ENCODE measurements around the gene LLGL2. TPM values are rescaled to one million over a fixed set of nuclear protein-coding genes. Genes with fewer than 3 reads are reported as not detected.

LLGL2 gene
- total RNA-seq, 1 donor from 2014 or later = 14.8 TPM

DNA sequence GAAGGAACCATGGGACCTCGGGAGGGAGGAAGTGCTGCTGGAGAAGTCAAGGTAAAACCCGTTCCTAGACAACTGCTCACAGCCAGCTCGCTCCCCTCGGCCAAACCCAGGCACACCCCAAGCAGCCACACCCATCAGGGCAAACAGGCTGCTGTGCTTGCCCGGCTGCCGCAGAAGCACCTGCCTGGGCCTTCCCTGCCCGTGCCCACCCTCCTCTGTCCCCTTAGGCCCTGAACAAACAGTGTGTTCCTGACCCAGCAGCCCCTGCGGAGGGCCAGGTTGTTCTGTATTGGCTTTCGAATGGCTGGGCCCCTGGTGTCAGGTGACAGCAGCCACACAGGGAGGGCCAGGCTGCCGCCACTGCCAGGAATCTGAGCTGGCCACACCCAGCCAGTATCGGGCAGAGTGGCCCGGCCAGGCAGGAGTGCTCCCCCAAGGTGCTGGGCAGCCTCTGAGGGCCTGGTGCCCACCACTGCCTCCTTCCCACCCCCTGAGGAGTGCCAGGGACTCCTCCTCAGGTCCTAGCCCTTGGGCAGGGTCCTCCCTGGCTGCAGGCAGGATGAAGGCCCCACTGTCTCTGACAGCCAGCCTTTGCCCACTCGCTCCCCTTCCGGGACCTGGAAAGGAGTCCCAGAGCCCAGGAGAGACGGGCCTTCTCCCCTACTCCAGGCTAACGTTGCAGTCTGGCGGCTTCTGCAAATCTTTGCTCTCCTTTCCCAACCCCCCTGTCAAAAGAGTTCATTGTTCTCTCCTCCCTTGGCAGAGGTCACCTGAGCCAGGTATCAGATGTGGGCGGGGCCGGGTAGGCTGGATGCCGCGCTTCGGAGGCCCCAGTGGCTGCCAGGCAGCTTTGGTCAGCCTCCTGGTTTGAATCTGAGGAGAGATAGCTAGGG lies 24.0 kb downstream of the LLGL2 start:
- H3K27me3 ChIP-seq (ENCODE audit: insufficient read depth, low read length) = peaks cover 4% of the 10 kb centered on the region
- FAIRE-seq (no peak), DNase-seq (ENCODE audit: low read depth) (no peak)
- H3K9me3 ChIP-seq (ENCODE audit: insufficient read depth, low read depth, low read length) = no peaks in the 10 kb centered on the region
- H2AFZ ChIP-seq (ENCODE audit: low read depth, low read length) = no peak overlapping the region
- H4K20me1 ChIP-seq (ENCODE audit: insufficient read depth, low read length) = no peaks in the 10 kb centered on the region
- H3K27ac ChIP-seq (ENCODE audit: low read depth, low read length) = no peak overlapping the region
- no peak overlapping the region for H3K9ac ChIP-seq (ENCODE audit: low read length)
- Mint-ChIP-seq H3K36me3 (ENCODE audit: low read depth, unreplicated experiment) (peaks cover 2% of the 10 kb centered on the region), H3K27me3 (ENCODE audit: low read depth, unreplicated experiment) (no peaks in the 10 kb centered on the region), H3K4me3 (ENCODE audit: unreplicated experiment) (no peak overlapping the region), H3K27ac (ENCODE audit: unreplicated experiment) (no peak overlapping the region), H3K4me1 (ENCODE audit: low read depth, unreplicated experiment) (peaks cover 18% of the 10 kb centered on the region), H3K9me3 (ENCODE audit: unreplicated experiment) (no peaks in the 10 kb centered on the region)
- H3K4me3 ChIP-seq (ENCODE audit: insufficient read depth, low read depth, low read length) = no peak overlapping the region
- H3K4me2 ChIP-seq (ENCODE audit: low read length) = no peak overlapping the region
- H3K36me3 ChIP-seq (ENCODE audit: insufficient read depth, low read length) = no peaks in the 10 kb centered on the region
- H3K79me2 ChIP-seq (ENCODE audit: insufficient read depth, low read length) = no peaks in the 10 kb centered on the region
- TF ChIP-seq, protein P1, sequence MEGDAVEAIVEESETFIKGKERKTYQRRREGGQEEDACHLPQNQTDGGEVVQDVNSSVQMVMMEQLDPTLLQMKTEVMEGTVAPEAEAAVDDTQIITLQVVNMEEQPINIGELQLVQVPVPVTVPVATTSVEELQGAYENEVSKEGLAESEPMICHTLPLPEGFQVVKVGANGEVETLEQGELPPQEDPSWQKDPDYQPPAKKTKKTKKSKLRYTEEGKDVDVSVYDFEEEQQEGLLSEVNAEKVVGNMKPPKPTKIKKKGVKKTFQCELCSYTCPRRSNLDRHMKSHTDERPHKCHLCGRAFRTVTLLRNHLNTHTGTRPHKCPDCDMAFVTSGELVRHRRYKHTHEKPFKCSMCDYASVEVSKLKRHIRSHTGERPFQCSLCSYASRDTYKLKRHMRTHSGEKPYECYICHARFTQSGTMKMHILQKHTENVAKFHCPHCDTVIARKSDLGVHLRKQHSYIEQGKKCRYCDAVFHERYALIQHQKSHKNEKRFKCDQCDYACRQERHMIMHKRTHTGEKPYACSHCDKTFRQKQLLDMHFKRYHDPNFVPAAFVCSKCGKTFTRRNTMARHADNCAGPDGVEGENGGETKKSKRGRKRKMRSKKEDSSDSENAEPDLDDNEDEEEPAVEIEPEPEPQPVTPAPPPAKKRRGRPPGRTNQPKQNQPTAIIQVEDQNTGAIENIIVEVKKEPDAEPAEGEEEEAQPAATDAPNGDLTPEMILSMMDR (IDR thresholded peaks at IDR 0.05; ENCODE audit: insufficient read depth, low read depth, low read length) = no peak
- TF ChIP-seq EZH2 (IDR thresholded peaks at IDR 0.05; ENCODE audit: insufficient read depth, low read length) = no peak
- H3K4me1 ChIP-seq (ENCODE audit: insufficient read depth, low read length) = peaks cover 6% of the 10 kb centered on the region

DNA sequence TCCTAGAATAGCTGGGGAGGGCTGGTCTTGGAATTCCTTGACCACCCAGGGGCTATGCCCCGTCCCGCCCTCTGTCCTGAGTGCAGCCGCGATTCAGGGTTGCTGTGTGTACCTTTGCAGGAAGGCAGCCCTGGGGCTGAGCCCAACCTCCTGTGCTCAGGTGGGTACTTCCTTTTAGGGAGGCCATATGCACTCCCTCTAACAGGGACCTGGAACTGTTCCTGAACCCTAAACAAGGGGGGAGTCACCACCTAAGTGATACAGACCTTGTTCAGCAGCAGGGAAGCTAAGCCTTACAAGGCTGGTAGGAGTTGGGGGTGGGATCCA lies 24.6 kb downstream of the LLGL2 start:
- no peaks in the 10 kb centered on the region for H3K9me3 Mint-ChIP-seq (ENCODE audit: unreplicated experiment)
- Histone ChIP-seq H3K27me3 (ENCODE audit: insufficient read depth, low read length) (peaks cover 4% of the 10 kb centered on the region), H3K9me3 (ENCODE audit: insufficient read depth, low read depth, low read length) (no peaks in the 10 kb centered on the region), H3K4me2 (ENCODE audit: low read length) (no peak overlapping the region), H3K27ac (ENCODE audit: low read depth, low read length) (no peak overlapping the region), H2AFZ (ENCODE audit: low read depth, low read length) (no peak overlapping the region), H3K36me3 (ENCODE audit: insufficient read depth, low read length) (no peaks in the 10 kb centered on the region), H3K9ac (ENCODE audit: low read length) (no peak overlapping the region), H3K79me2 (ENCODE audit: insufficient read depth, low read length) (no peaks in the 10 kb centered on the region), H3K4me3 (ENCODE audit: insufficient read depth, low read depth, low read length) (no peak overlapping the region), H4K20me1 (ENCODE audit: insufficient read depth, low read length) (no peaks in the 10 kb centered on the region), H3K4me1 (ENCODE audit: insufficient read depth, low read length) (peaks cover 6% of the 10 kb centered on the region)
- H3K27me3 Mint-ChIP-seq (ENCODE audit: low read depth, unreplicated experiment) = no peaks in the 10 kb centered on the region
- H3K4me1 Mint-ChIP-seq (ENCODE audit: low read depth, unreplicated experiment) = peaks cover 18% of the 10 kb centered on the region
- no peak overlapping the region for H3K27ac Mint-ChIP-seq (ENCODE audit: unreplicated experiment)
- peaks cover 2% of the 10 kb centered on the region for H3K36me3 Mint-ChIP-seq (ENCODE audit: low read depth, unreplicated experiment)
- FAIRE-seq = no peak
- no peak for DNase-seq (ENCODE audit: low read depth)
- TF ChIP-seq, protein P1 (IDR thresholded peaks at IDR 0.05; ENCODE audit: insufficient read depth, low read depth, low read length) = no peak
- no peak for TF ChIP-seq EZH2 (IDR thresholded peaks at IDR 0.05; ENCODE audit: insufficient read depth, low read length)
- H3K4me3 Mint-ChIP-seq (ENCODE audit: unreplicated experiment) = no peak overlapping the region

DNA sequence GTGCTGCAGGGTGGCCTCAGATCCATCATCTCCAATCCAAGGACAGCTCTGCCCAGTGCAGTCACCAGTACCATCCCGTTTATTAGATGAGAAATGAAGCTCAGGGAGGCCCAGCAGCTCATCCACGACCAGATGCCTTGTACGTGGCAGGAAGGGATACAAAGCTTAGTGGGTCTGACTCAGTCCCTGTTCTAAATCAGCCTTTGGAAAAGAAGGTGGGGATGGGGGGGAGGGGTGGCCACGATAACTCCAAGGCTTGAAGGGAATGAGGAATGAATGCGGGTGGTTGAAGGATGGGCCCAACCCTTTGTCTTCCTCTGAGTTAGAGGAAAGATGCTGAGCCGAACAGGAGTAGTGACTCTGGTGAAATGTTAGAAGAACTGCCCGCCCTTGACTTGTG lies 25.8 kb downstream of the LLGL2 start:
- no peaks in the 10 kb centered on the region for H3K79me2 ChIP-seq (ENCODE audit: insufficient read depth, low read length)
- H3K9ac ChIP-seq (ENCODE audit: low read length) = no peak overlapping the region
- no peaks in the 10 kb centered on the region for H4K20me1 ChIP-seq (ENCODE audit: insufficient read depth, low read length)
- H3K27ac Mint-ChIP-seq (ENCODE audit: unreplicated experiment) = peak overlapping the region; percentile 58
- no peaks in the 10 kb centered on the region for H3K9me3 Mint-ChIP-seq (ENCODE audit: unreplicated experiment)
- no peaks in the 10 kb centered on the region for H3K27me3 Mint-ChIP-seq (ENCODE audit: low read depth, unreplicated experiment)
- no peak overlapping the region for H3K4me3 Mint-ChIP-seq (ENCODE audit: unreplicated experiment)
- H3K27me3 ChIP-seq (ENCODE audit: insufficient read depth, low read length) = peaks cover 4% of the 10 kb centered on the region
- no peaks in the 10 kb centered on the region for H3K36me3 ChIP-seq (ENCODE audit: insufficient read depth, low read length)
- peaks cover 18% of the 10 kb centered on the region for H3K4me1 Mint-ChIP-seq (ENCODE audit: low read depth, unreplicated experiment)
- peak overlapping the region; percentile 4 for H2AFZ ChIP-seq (ENCODE audit: low read depth, low read length)
- no peak overlapping the region for H3K4me3 ChIP-seq (ENCODE audit: insufficient read depth, low read depth, low read length)
- H3K27ac ChIP-seq (ENCODE audit: low read depth, low read length) = no peak overlapping the region
- no peak overlapping the region for H3K4me2 ChIP-seq (ENCODE audit: low read length)
- peaks cover 2% of the 10 kb centered on the region for H3K36me3 Mint-ChIP-seq (ENCODE audit: low read depth, unreplicated experiment)
- H3K4me1 ChIP-seq (ENCODE audit: insufficient read depth, low read length) = peaks cover 6% of the 10 kb centered on the region
- TF ChIP-seq, protein P1 (IDR thresholded peaks at IDR 0.05; ENCODE audit: insufficient read depth, low read depth, low read length) = no peak
- TF ChIP-seq EZH2 (IDR thresholded peaks at IDR 0.05; ENCODE audit: insufficient read depth, low read length) = no peak
- DNase-seq (ENCODE audit: low read depth) (no peak), FAIRE-seq (no peak)
- H3K9me3 ChIP-seq (ENCODE audit: insufficient read depth, low read depth, low read length) = no peaks in the 10 kb centered on the region

Data from astrocyte (in vitro differentiated cells and primary cell).